Activated naive CD4-positive, alpha-beta T cell treated with anti-CD3 and anti-CD28 coated beads for 36 hours (primary cell): ENCODE results near the gene NFYB. TPM values are rescaled to one million over a fixed set of nuclear protein-coding genes. Genes with fewer than 3 reads are reported as not detected.
A peak's percentile ranks its signal among the peaks of the same experiment; 100 is the strongest.

Experiments
- CTCF ChIA-PET: fragments of 350-600 bp; sonication (Branson Sonifier 250); formaldehyde crosslinking; loops from one replicate; lab custom pipeline; 2021; ENCODE audit warnings: antibody characterized with exemption; lab: Charles Lee
- DNase-seq: peaks from one replicate; pipeline ENCODE4 v3.0.0-alpha.2; 2020
- H3K27ac Mint-ChIP-seq: one replicate; pipeline ENCODE4 v1.8.0; 2021; ENCODE audit warnings: mild to moderate bottlenecking, mixed read lengths
- H3K27me3 Mint-ChIP-seq: one replicate; pipeline ENCODE4 v1.8.0; 2021; ENCODE audit warnings: low read depth, mixed read lengths
- H3K36me3 Mint-ChIP-seq: one replicate; pipeline ENCODE4 v1.8.0; 2021; ENCODE audit warnings: low read depth, mixed read lengths
- H3K4me1 Mint-ChIP-seq: one replicate; pipeline ENCODE4 v1.8.0; 2021; ENCODE audit warnings: low read depth, mixed read lengths
- H3K4me3 Mint-ChIP-seq: one replicate; pipeline ENCODE4 v1.8.0; 2021; ENCODE audit warnings: mild to moderate bottlenecking, moderate library complexity, mixed read lengths
- H3K9me3 Mint-ChIP-seq: one replicate; pipeline ENCODE4 v1.8.0; 2021; ENCODE audit warnings: mixed read lengths
- intact Hi-C: fragments of 100-400 bp; cut with micrococcal nuclease; formaldehyde crosslinking; loops from one replicate; pipeline ENCODE4 v1.15.1; 2023
- total RNA-seq, 2 experiments: library from RNA; stranded (reverse); gene quantifications; one replicate each; pipeline ENCODE4 v1.2.3, GENCODE V29; 2021

NFYB gene
- total RNA-seq, 2 experiments from 2014 or later, result 23.3 to 28.3 TPM

DNA sequence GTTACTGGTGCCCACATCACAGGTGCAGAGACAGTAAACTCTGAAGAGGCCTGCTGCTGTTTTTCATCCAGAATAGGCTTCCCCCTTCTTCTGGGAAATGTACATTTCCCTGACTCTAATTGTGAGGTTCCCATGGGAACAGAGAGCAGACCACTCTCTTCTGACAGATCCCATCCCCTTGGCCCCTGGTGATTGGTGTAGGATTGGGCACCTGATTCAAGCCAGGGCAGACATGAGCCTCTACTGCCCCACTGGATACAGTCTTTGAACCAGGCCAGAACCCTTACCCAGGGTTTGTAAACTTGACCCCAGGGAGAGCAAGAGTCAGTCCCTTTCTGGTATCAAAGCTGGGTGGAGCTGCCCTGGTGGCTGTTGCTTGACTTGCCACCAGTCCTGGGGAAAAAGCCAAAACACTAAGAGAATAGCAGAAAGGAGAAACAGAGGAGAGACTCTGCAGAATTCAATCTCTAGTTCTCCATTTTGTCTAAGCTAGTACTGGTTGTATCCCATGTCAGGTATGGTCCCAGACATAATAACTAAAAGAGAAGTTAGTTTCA lies 14.8 kb upstream of the NFYB start:
- DNase-seq, result no peak
- H3K27me3 Mint-ChIP-seq, result no peaks in the 10 kb centered on the region
- H3K4me1 Mint-ChIP-seq, result peaks cover 6% of the 10 kb centered on the region
- no peak overlapping the region for H3K4me3 Mint-ChIP-seq
- CTCF ChIA-PET, result no interaction called here
- intact Hi-C loops, result no loop called here
- no peaks in the 10 kb centered on the region for H3K36me3 Mint-ChIP-seq
- no peak overlapping the region for H3K27ac Mint-ChIP-seq
- no peaks in the 10 kb centered on the region for H3K9me3 Mint-ChIP-seq

DNA sequence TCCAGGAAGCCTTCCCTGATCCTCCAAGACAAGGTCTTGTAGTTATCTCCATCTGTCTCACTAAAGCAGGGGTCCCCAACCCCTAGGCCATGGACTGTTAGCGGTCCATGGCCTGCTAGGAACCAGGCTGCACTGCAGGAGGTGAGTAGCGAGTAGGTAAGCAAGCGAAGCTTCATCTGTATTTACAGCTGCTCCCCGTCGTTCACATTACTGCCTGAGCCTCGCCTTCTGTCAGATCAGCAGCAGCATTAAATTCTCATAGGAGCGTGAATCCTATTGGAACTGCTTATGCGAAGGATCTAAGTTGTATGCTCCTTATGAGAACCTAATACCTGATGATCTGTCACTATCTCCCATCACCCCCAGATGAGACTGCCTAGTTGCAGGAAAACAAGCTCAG lies 12.4 kb upstream of the NFYB start:
- intact Hi-C loops, result no loop called here
- no peaks in the 10 kb centered on the region for H3K27me3 Mint-ChIP-seq
- no peak overlapping the region for H3K4me3 Mint-ChIP-seq
- H3K9me3 Mint-ChIP-seq, result peaks cover 2% of the 10 kb centered on the region
- CTCF ChIA-PET, result no interaction called here
- DNase-seq, result no peak
- no peak overlapping the region for H3K27ac Mint-ChIP-seq
- H3K36me3 Mint-ChIP-seq, result no peaks in the 10 kb centered on the region
- H3K4me1 Mint-ChIP-seq, result peaks cover 6% of the 10 kb centered on the region

DNA sequence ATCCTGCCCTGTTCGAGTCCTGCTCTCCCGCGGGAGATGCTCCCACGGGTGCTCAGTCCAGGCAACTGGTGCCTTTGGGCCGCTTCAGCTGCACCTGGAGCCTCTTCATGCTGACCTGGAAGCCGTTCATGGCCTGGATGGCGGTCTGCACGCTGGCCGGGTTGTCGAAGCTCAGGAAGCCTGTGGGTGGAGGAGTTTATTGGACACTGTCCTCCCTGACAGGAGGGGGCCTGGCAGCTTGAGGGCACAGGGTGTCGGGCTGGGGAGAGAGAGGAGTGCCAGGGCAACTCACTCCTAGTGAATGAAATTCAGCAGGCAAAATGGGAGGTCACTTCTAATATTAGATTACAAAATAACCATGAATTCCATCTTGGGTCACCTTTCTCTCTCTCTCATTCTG lies 9.3 kb upstream of the NFYB start:
- H3K9me3 Mint-ChIP-seq, result peaks cover 2% of the 10 kb centered on the region
- CTCF ChIA-PET, result interaction anchor here (0.6 kb wide), 1 partner anchor 1287 kb away, joined by 3 read pairs; no protein-coding TSS in a partner anchor
- H3K4me3 Mint-ChIP-seq, result no peak overlapping the region
- H3K36me3 Mint-ChIP-seq, result no peaks in the 10 kb centered on the region
- no peak for DNase-seq
- H3K4me1 Mint-ChIP-seq, result no peaks in the 10 kb centered on the region
- intact Hi-C loops, result no loop called here
- H3K27ac Mint-ChIP-seq, result no peak overlapping the region
- H3K27me3 Mint-ChIP-seq, result no peaks in the 10 kb centered on the region

DNA sequence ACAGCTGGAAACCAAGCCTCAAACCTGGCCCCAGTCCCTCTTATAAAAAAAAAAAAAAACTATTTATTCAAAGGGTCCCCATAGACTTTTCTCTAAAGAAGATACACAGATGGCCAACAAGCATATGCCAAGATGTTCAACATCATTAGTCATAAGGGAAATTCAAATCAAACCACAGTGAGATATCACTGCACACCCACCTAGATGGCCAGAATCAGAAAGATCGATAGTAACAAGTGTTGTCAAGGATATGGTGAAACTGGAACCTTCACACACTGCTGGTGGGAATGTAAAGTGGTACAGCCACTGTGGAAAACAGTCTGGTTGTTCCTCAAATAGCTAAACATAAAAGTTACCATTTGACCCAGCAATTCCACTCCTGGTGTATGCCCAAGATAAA lies 5.9 kb upstream of the NFYB start:
- H3K27ac Mint-ChIP-seq, result no peak overlapping the region
- intact Hi-C loops, result no loop called here
- H3K4me1 Mint-ChIP-seq, result no peaks in the 10 kb centered on the region
- CTCF ChIA-PET, result no interaction called here
- no peaks in the 10 kb centered on the region for H3K36me3 Mint-ChIP-seq
- H3K9me3 Mint-ChIP-seq, result peaks cover 2% of the 10 kb centered on the region
- no peak overlapping the region for H3K4me3 Mint-ChIP-seq
- no peak for DNase-seq
- no peaks in the 10 kb centered on the region for H3K27me3 Mint-ChIP-seq

DNA sequence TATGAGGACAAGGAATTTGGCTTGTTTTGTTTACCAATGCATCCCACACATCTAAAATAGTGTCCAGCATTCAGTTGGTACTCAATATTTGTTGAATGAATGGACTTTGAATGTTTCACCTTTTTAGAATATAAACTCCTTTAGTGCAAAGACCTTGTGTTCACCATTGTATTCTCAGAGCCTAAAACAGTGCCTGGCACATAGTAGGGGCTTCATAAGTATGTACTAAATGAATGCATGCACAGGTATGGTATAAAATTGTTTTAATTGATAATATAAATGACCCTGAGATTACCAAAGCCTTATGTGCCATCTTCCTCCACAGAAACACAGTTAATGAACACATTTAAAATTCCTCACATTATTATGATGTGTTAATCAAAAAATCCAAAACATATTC lies 5.0 kb upstream of the NFYB start:
- Mint-ChIP-seq H3K9me3 (peaks cover 2% of the 10 kb centered on the region), H3K4me3 (no peak overlapping the region), H3K27ac (no peak overlapping the region), H3K36me3 (no peaks in the 10 kb centered on the region), H3K4me1 (no peaks in the 10 kb centered on the region), H3K27me3 (no peaks in the 10 kb centered on the region)
- intact Hi-C loops, result no loop called here
- CTCF ChIA-PET, result no interaction called here
- no peak for DNase-seq

DNA sequence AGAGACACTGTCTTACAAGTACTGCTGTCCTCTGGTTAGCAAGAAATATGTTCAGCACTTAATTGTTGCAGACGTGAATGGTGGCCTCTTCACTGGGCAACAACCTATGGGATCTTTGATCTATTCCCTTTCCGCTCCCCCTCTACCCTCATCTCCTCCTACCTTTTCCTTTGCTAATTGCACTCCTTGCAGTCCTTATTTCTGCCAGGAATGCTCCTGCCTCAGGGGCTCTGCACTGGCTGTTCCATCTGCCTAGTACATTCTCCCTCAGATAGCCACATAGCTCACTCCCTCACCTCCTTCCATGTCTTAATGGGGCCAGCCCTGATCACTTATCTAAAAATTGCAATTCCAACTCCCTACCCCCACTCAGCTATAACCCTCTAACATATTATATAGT lies 4.5 kb upstream of the NFYB start:
- CTCF ChIA-PET, result no interaction called here
- Mint-ChIP-seq H3K27ac (no peak overlapping the region), H3K9me3 (peaks cover 2% of the 10 kb centered on the region), H3K27me3 (no peaks in the 10 kb centered on the region), H3K4me1 (no peaks in the 10 kb centered on the region), H3K36me3 (no peaks in the 10 kb centered on the region), H3K4me3 (no peak overlapping the region)
- DNase-seq, result no peak
- intact Hi-C loops, result no loop called here

DNA sequence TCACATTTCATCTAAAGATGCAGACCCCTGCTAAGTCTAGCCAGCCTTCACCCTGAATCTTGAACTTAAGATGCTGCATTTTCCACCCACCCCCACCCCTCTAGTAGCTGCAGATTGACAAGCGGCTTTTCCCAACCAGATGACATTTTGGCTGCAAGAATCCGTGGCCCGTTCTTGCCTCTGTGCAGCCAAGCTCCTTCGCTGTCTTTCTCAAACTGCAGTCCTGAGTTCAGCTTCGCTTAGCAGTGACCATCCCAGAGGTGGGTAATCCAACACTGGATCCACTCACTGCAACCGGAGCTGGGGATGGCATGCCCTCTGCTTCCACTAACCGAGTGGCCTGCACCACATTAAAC lies 765 bp upstream of the NFYB start:
- intact Hi-C loops, result loop anchor here (1.0 to 5.0 kb wide), 11 partner anchors 74 to 1099 kb away; partner anchors contain the start of genes APPL2, EID3, HCFC2 and HSP90B1
- Mint-ChIP-seq H3K27me3 (no peaks in the 10 kb centered on the region), H3K4me1 (peaks cover 14% of the 10 kb centered on the region), H3K27ac (no peak overlapping the region), H3K4me3 (peak overlapping the region; percentile 53), H3K9me3 (no peaks in the 10 kb centered on the region), H3K36me3 (no peaks in the 10 kb centered on the region)
- no peak for DNase-seq
- CTCF ChIA-PET, result interaction anchor here (0.7 to 1.4 kb wide), 3 partner anchors 12 to 80 kb away, joined by 3 read pairs; no protein-coding TSS in a partner anchor

DNA sequence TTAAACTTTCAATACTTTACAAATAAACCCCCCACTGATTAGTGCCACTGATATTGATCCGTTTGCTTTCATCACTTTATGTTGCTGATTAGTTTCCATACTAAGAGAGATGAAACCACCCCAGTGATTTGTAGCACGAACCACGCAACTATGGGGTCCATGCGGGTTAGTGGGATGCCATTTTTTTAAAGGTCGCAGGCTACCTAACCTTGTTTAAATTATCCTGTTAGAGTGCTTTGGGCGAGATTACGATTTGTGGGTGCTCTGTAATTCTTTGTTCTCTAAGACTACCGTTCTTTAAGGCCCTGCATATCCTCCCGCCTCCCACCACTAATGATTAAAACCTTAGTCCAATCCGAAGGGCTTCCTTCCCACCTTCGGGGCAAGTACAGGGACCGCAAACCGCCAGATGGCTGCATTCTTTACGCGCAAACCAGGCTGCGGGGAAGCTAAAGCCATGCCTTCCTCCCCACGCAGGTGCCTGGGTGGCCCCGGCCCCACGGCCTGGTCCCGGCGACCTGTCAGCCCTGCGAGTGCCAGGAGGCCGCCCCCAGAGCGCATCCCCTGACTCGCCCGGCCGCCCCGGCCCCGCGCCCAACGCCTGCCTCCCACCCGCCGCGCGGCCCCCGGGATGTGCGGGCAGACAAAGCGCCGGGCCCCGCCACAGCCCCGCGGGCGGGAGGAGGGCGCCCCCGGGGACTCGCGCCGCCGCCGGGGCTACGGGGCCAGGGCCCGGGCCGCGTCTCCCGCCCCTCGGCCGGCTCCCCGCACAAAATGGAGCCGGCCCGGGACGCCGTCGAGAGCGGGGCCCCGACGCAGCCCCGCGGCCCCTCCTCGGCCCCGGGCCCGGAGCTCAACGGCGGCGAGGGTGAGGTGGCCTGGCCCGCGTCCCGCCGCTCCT lies 759 bp downstream of the NFYB start:
- DNase-seq, result peak; percentile 71
- no peaks in the 10 kb centered on the region for H3K9me3 Mint-ChIP-seq
- intact Hi-C loops, result loop anchor here (2.0 to 5.0 kb wide), 3 partner anchors 82 to 1100 kb away; partner anchors contain the start of gene APPL2
- H3K36me3 Mint-ChIP-seq, result peaks cover 4% of the 10 kb centered on the region
- CTCF ChIA-PET, result interaction anchor here (1.4 kb wide), 2 partner anchors 21 to 78 kb away, joined by 3 read pairs; no protein-coding TSS in a partner anchor
- peaks cover 19% of the 10 kb centered on the region for H3K4me1 Mint-ChIP-seq
- H3K4me3 Mint-ChIP-seq, result peak overlapping the region; percentile 84
- H3K27me3 Mint-ChIP-seq, result no peaks in the 10 kb centered on the region
- peak overlapping the region; percentile 84 for H3K27ac Mint-ChIP-seq

DNA sequence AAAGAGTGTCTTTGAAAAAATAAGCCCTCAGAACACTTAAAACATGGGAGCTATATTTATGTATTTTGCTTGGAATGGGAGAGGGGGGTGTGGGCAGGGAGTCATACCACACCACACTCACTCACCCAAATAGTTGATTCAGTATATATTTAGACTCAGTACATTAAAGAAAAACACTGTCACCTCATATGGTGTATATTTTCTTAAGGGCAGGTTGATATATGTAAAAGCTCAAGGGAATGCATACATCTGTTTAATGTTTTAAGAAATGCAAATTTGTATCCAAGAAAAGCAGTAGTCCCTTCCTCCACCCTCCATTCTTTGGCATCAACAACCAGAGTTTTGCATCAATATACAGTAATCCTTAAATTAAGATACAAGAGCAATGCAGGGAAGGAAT lies 1.4 kb downstream of the NFYB start:
- CTCF ChIA-PET, result interaction anchor here (0.6 kb wide), 1 partner anchor 9 kb away, joined by 3 read pairs; no protein-coding TSS in a partner anchor
- H3K4me3 Mint-ChIP-seq, result peak overlapping the region; percentile 84
- H3K4me1 Mint-ChIP-seq, result peaks cover 23% of the 10 kb centered on the region
- peak overlapping the region; percentile 84 for H3K27ac Mint-ChIP-seq
- no peak for DNase-seq
- peaks cover 7% of the 10 kb centered on the region for H3K36me3 Mint-ChIP-seq
- no peaks in the 10 kb centered on the region for H3K9me3 Mint-ChIP-seq
- intact Hi-C loops, result loop anchor here (2.0 to 5.0 kb wide), 3 partner anchors 82 to 1101 kb away; partner anchors contain the start of gene APPL2
- H3K27me3 Mint-ChIP-seq, result no peaks in the 10 kb centered on the region

DNA sequence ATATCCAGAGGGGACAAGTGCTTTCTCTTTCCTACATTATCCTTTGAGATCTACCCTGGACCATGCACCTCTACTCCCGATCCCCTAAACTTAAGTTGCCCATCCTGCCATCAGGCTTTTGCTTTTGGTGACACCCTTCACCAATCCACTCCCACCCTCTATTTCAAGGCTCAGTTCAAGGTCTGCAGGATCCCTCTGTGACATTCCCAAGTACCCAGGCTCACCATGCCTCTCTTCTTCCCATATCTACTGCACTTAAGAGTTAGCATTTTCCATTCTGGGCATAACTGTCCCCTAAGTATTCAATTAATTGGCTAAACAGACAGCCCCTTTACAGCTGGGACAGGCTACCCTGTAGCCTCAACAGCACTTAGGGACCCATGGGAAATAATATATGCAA lies 3.1 kb downstream of the NFYB start:
- no peak for DNase-seq
- Mint-ChIP-seq H3K36me3 (peaks cover 9% of the 10 kb centered on the region), H3K27me3 (no peaks in the 10 kb centered on the region), H3K4me3 (no peak overlapping the region), H3K4me1 (peaks cover 31% of the 10 kb centered on the region), H3K9me3 (no peaks in the 10 kb centered on the region), H3K27ac (no peak overlapping the region)
- intact Hi-C loops, result loop anchor here (5.0 kb wide), 2 partner anchors 547 to 1102 kb away; partner anchors contain the start of gene APPL2
- CTCF ChIA-PET, result no interaction called here

DNA sequence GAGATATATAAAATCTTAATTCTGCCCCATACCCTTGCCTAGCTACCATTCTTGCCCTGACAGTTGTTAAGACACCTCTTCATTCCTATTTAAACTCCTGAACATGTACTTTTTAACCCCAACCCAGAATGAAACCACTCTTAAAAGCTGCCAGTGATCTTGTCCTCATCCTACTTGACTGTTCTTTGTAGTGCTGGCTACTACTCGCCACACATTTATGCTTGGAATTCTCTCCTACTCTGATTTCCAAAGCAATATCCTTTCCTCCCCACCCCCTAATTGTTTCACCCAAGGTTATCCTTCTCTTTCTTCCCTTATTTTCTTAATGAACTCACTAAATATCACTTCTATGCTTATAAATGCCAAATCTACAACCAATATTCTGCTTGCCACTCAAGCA lies 4.1 kb downstream of the NFYB start:
- peaks cover 31% of the 10 kb centered on the region for H3K4me1 Mint-ChIP-seq
- peaks cover 11% of the 10 kb centered on the region for H3K36me3 Mint-ChIP-seq
- CTCF ChIA-PET, result interaction anchor here (0.6 kb wide), 1 partner anchor 154 kb away, joined by 3 read pairs; no protein-coding TSS in a partner anchor
- intact Hi-C loops, result no loop called here
- no peak for DNase-seq
- no peak overlapping the region for H3K27ac Mint-ChIP-seq
- no peaks in the 10 kb centered on the region for H3K27me3 Mint-ChIP-seq
- H3K4me3 Mint-ChIP-seq, result no peak overlapping the region
- H3K9me3 Mint-ChIP-seq, result no peaks in the 10 kb centered on the region

DNA sequence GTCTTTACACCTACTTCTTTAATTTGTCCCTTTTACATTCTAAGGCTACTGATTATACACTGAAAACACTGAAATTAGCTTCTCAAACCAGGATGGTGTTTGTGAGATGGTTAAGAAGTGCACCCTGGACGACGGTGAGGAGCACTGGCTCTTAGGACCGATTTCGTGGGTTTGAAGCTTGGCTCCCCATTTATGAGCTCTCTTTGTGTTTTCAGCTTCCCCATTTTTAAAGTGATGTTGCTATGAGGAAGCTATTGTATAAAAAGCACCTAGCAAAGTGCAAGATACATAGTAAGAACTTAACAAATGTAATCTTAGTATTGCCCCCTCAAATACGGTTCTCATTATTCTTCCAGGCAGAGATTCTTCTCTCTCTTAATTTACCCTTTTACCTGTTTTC lies 4.7 kb downstream of the NFYB start:
- intact Hi-C loops, result no loop called here
- Mint-ChIP-seq H3K27me3 (no peaks in the 10 kb centered on the region), H3K27ac (no peak overlapping the region), H3K4me1 (peaks cover 31% of the 10 kb centered on the region), H3K9me3 (no peaks in the 10 kb centered on the region), H3K4me3 (no peak overlapping the region), H3K36me3 (peaks cover 11% of the 10 kb centered on the region)
- CTCF ChIA-PET, result interaction anchor here (0.6 kb wide), 1 partner anchor 154 kb away, joined by 3 read pairs; no protein-coding TSS in a partner anchor
- DNase-seq, result no peak
